H9 (cell line): ENCODE results near the gene EXOC6. TPM values are rescaled to one million over a fixed set of nuclear protein-coding genes. Genes with fewer than 3 reads are reported as not detected.

Experiments used
- DNase-seq: peaks from one replicate; pipeline ENCODE4 v3.0.0-alpha.2; 2017
- H2AFZ ChIP-seq: one replicate; pipeline ENCODE4 v1.6.1; 2013; ENCODE audit warnings: mild to moderate bottlenecking, low read length, control low read depth, moderate library complexity
- H2AK5ac ChIP-seq: 2 replicates; pipeline ENCODE4 v1.6.1; 2013; ENCODE audit warnings: low read length, control low read depth, mixed read lengths; ENCODE audit not compliant: insufficient read length
- H2BK120ac ChIP-seq: one replicate; pipeline ENCODE4 v1.6.1; 2013; ENCODE audit warnings: low read depth, mild to moderate bottlenecking, low read length, control low read depth, inconsistent platforms; ENCODE audit not compliant: poor library complexity, severe bottlenecking
- H2BK12ac ChIP-seq: 2 replicates; pipeline ENCODE4 v1.6.1; 2013; ENCODE audit warnings: low read length, control low read depth, mixed read lengths, low read depth; ENCODE audit not compliant: insufficient read length
- H2BK15ac ChIP-seq: 2 replicates; pipeline ENCODE4 v1.6.1; 2013; ENCODE audit warnings: low read depth, low read length, control low read depth
- H2BK20ac ChIP-seq: one replicate; pipeline ENCODE4 v1.6.1; 2013; ENCODE audit warnings: low read depth, mild to moderate bottlenecking, low read length, control low read depth, inconsistent platforms; ENCODE audit not compliant: poor library complexity, severe bottlenecking
- H2BK5ac ChIP-seq: 2 replicates; pipeline ENCODE4 v1.6.1; 2013; ENCODE audit warnings: low read length, control low read depth, mixed read lengths; ENCODE audit not compliant: insufficient read length
- H3K14ac ChIP-seq: 2 replicates; pipeline ENCODE4 v1.6.1; 2013; ENCODE audit warnings: low read length, control low read depth; ENCODE audit not compliant: insufficient read depth
- H3K18ac ChIP-seq: 2 replicates; pipeline ENCODE4 v1.6.1; 2013; ENCODE audit warnings: low read depth, mild to moderate bottlenecking, mixed read lengths, low read length, control low read depth; ENCODE audit not compliant: insufficient read length
- H3K23ac ChIP-seq: 2 replicates; pipeline ENCODE4 v1.6.1; 2013; ENCODE audit warnings: low read length, control low read depth, mixed read lengths, low read depth; ENCODE audit not compliant: insufficient read length
- H3K23me2 ChIP-seq: 2 replicates; pipeline ENCODE4 v1.6.1; 2013; ENCODE audit warnings: low read depth, mild to moderate bottlenecking, mixed read lengths, low read length, control low read depth; ENCODE audit not compliant: insufficient read length, poor library complexity, severe bottlenecking
- H3K27ac ChIP-seq: 2 replicates; pipeline ENCODE4 v1.5.1; 2013; ENCODE audit warnings: low read length, control low read depth, mixed read lengths, low read depth; ENCODE audit not compliant: insufficient read length
- H3K27me3 ChIP-seq: 2 replicates; pipeline ENCODE4 v1.6.1; 2013; ENCODE audit warnings: low read length, control low read depth, inconsistent platforms; ENCODE audit not compliant: insufficient read depth
- H3K4ac ChIP-seq: 2 replicates; pipeline ENCODE4 v1.6.1; 2013; ENCODE audit warnings: low read depth, mild to moderate bottlenecking, control low read depth, inconsistent platforms, low read length, moderate library complexity
- H3K4me1 ChIP-seq: 2 replicates; pipeline ENCODE4 v1.6.1; 2013; ENCODE audit warnings: low read length, control low read depth, inconsistent platforms; ENCODE audit not compliant: insufficient read depth
- H3K4me2 ChIP-seq: 2 replicates; pipeline ENCODE4 v1.6.1; 2013; ENCODE audit warnings: low read length, control low read depth, mixed read lengths; ENCODE audit not compliant: insufficient read length, insufficient read depth
- H3K56ac ChIP-seq: 2 replicates; pipeline ENCODE4 v1.6.1; 2013; ENCODE audit warnings: low read depth, mild to moderate bottlenecking, mixed read lengths, low read length, control low read depth; ENCODE audit not compliant: insufficient read length
- H3K79me1 ChIP-seq: 2 replicates; pipeline ENCODE4 v1.6.1; 2013; ENCODE audit warnings: low read depth, mild to moderate bottlenecking, moderate library complexity, low read length, control low read depth, inconsistent platforms; ENCODE audit not compliant: insufficient read depth, poor library complexity, severe bottlenecking
- H3K79me2 ChIP-seq: 2 replicates; pipeline ENCODE4 v1.6.1; 2013; ENCODE audit warnings: low read length, control low read depth, inconsistent platforms; ENCODE audit not compliant: insufficient read depth
- H3K9ac ChIP-seq: 2 replicates; pipeline ENCODE4 v1.6.1; 2013; ENCODE audit warnings: low read length, control low read depth, mixed read lengths; ENCODE audit not compliant: insufficient read length; ENCODE audit errors: extremely low read depth
- H3K9me3 ChIP-seq: one replicate; pipeline ENCODE4 v1.6.1; 2013; ENCODE audit warnings: low read depth, low read length, inconsistent platforms; ENCODE audit not compliant: control insufficient read depth
- H3T11ph ChIP-seq: one replicate; pipeline ENCODE4 v1.6.1; 2013; ENCODE audit warnings: mild to moderate bottlenecking, low read length, control low read depth, inconsistent platforms
- H4K20me1 ChIP-seq: one replicate; pipeline ENCODE4 v1.6.1; 2013; ENCODE audit not compliant: control insufficient read depth, insufficient read length, insufficient read depth
- H4K5ac ChIP-seq: 2 replicates; pipeline ENCODE4 v1.6.1; 2013; ENCODE audit warnings: low read depth, mild to moderate bottlenecking, mixed read lengths, low read length, control low read depth; ENCODE audit not compliant: insufficient read length
- H4K8ac ChIP-seq: replicated peaks from 2 replicates; pipeline ENCODE4 v1.6.1; 2013; ENCODE audit warnings: low read length, control low read depth, mixed read lengths, low read depth; ENCODE audit not compliant: insufficient read length
- H4K91ac ChIP-seq: 2 replicates; pipeline ENCODE4 v1.6.1; 2013; ENCODE audit warnings: low read depth, mild to moderate bottlenecking, moderate library complexity, mixed read lengths, low read length, control low read depth; ENCODE audit not compliant: insufficient read length
- H3K27ac Mint-ChIP-seq, 3 experiments: 2 replicates in 2 of 3; 3 replicates in 1 of 3; pipeline ENCODE4 v1.8.0; 2020 to 2021; ENCODE audit warnings: mixed read lengths in 3 of 3, mild to moderate bottlenecking in 1 of 3, moderate library complexity in 1 of 3
- H3K27me3 Mint-ChIP-seq: 2 replicates; pipeline ENCODE4 v1.8.0; 2021; ENCODE audit warnings: low read depth, mild to moderate bottlenecking, moderate library complexity, mixed read lengths
- H3K36me3 Mint-ChIP-seq, 3 experiments: 2 replicates in 2 of 3; 3 replicates in 1 of 3; pipeline ENCODE4 v1.8.0; 2020 to 2021; ENCODE audit warnings: low read depth in 3 of 3, mixed read lengths in 3 of 3; ENCODE audit not compliant: insufficient read depth in 1 of 3
- H3K4me1 Mint-ChIP-seq, 2 experiments: 2 replicates each; pipeline ENCODE4 v1.8.0; 2020; ENCODE audit warnings: mixed read lengths in 2 of 2
- H3K4me3 Mint-ChIP-seq, 2 experiments: 2 replicates in 1 of 2; 3 replicates in 1 of 2; pipeline ENCODE4 v1.8.0; 2020 to 2021; ENCODE audit warnings: mild to moderate bottlenecking in 2 of 2, mixed read lengths in 2 of 2, moderate library complexity in 1 of 2
- H3K9me3 Mint-ChIP-seq, 2 experiments: 2 replicates in 1 of 2; 3 replicates in 1 of 2; pipeline ENCODE4 v1.8.0; 2020; ENCODE audit warnings: mild to moderate bottlenecking in 2 of 2, mixed read lengths in 2 of 2, moderate library complexity in 1 of 2
- WGBS: extraction: QIAGEN DNeasy Blood & Tissue Kit; methylation state at CpG from one replicate; pipeline ENCODE4 v1.1.7; 2013; ENCODE audit warnings: missing lambda C conversion rate, low lambda C conversion rate, mixed read lengths; ENCODE audit not compliant: insufficient read length; ENCODE audit errors: extremely low coverage; 5-methylcytosine and 5-hydroxymethylcytosine counted together
- total RNA-seq: library from RNA; stranded (reverse); gene quantifications from 2 replicates; pipeline ENCODE4 v1.2.1, GENCODE V29; 2021
- TF ChIP-seq, protein P1 (sequence below): fragments of 200-600 bp; sonication (generic); conservative IDR thresholded peaks from 3 replicates; pipeline ENCODE4 v1.8.0; 2021; ENCODE audit warnings: antibody characterized with exemption, mild to moderate bottlenecking

The EXOC6 gene
- total RNA-seq, 1 experiment from 2014 or later, result 9.0 TPM

DNA sequence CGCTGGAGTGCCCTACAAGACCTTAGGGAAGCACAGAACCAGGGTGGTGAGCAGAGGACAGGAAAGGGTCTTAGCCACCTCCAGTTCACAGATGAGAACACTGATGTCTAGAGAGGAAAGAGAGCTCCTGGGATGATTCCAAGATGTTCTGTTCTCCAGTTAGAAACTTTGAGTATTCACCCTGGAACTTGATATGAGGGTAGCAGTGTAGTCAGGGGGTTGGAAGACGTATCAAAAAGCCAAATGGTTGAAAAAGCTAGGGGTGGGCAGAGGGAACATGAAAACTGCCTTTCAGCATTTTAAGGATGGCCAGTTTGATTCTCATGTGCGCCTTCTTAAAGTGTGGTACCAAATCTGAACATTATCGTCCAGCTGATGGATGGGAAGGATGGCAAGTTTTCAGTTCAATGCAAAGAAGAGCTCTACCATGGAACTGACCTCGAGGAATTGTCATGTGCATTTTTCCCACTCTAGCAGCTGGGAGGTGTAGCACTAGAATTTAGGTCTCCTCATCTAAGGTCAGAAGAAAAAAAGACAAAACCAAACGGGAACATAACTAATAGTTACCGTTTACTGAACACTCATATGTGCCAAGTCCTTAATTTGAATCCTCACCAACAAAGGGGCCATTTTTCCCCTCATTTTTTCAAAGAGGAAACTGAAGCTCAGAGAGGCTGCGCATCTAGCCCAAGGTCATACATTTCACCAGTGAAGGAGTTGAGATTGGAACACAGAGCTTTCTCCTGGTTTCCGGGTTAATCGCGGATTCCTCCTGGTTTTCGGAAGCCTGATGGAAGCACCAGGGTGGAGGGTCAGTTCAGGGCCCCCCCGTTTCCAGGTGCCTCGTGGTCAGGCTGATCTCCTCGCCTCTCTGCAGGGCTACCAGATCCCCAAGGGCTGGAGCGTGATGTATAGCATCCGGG is 219.4 kb downstream of the EXOC6 start:
- no peak overlapping the region for H3K9ac ChIP-seq
- H3K4me1 ChIP-seq, result no peaks in the 10 kb centered on the region
- no peak overlapping the region for H3K56ac ChIP-seq
- H2BK120ac ChIP-seq, result no peak overlapping the region
- H2BK20ac ChIP-seq, result no peak overlapping the region
- peaks cover 38 to 58% of the 10 kb centered on the region in 2 experiments for H3K4me1 Mint-ChIP-seq
- no peak overlapping the region for H3K27ac Mint-ChIP-seq
- H3K36me3 Mint-ChIP-seq, result peaks cover 0 to 4% (median 4%) of the 10 kb centered on the region in 3 experiments; a peak in 4 of 7 replicates
- no peak overlapping the region for H3K18ac ChIP-seq
- no peak overlapping the region for H4K5ac ChIP-seq
- no peak overlapping the region for H2AFZ ChIP-seq
- H3T11ph ChIP-seq, result no peak overlapping the region
- H2BK12ac ChIP-seq, result no peak overlapping the region
- DNase-seq, result no peak
- H3K4me2 ChIP-seq, result peak overlapping the region; percentile 37
- peaks cover 98% of the 10 kb centered on the region for H3K27me3 ChIP-seq
- H3K79me1 ChIP-seq, result no peaks in the 10 kb centered on the region
- H4K20me1 ChIP-seq, result no peaks in the 10 kb centered on the region
- H4K8ac ChIP-seq, result no peak overlapping the region
- no peak overlapping the region for H3K27ac ChIP-seq
- H3K4ac ChIP-seq, result no peak overlapping the region
- H2BK5ac ChIP-seq, result no peak overlapping the region
- H3K79me2 ChIP-seq, result no peaks in the 10 kb centered on the region
- TF ChIP-seq, protein P1, sequence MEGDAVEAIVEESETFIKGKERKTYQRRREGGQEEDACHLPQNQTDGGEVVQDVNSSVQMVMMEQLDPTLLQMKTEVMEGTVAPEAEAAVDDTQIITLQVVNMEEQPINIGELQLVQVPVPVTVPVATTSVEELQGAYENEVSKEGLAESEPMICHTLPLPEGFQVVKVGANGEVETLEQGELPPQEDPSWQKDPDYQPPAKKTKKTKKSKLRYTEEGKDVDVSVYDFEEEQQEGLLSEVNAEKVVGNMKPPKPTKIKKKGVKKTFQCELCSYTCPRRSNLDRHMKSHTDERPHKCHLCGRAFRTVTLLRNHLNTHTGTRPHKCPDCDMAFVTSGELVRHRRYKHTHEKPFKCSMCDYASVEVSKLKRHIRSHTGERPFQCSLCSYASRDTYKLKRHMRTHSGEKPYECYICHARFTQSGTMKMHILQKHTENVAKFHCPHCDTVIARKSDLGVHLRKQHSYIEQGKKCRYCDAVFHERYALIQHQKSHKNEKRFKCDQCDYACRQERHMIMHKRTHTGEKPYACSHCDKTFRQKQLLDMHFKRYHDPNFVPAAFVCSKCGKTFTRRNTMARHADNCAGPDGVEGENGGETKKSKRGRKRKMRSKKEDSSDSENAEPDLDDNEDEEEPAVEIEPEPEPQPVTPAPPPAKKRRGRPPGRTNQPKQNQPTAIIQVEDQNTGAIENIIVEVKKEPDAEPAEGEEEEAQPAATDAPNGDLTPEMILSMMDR, result no peak
- H3K4me3 Mint-ChIP-seq, result peak overlapping the region; percentile 56 to 77
- no peak overlapping the region for H3K23ac ChIP-seq
- no peak overlapping the region for H2AK5ac ChIP-seq
- no CpG with 5 or more reads among the region's 17 CpGs for WGBS
- H3K14ac ChIP-seq, result no peak overlapping the region
- peaks cover 3 to 6% of the 10 kb centered on the region in 2 experiments; a peak in 3 of 5 replicates for H3K9me3 Mint-ChIP-seq
- H3K9me3 ChIP-seq, result no peaks in the 10 kb centered on the region
- peaks cover 99% of the 10 kb centered on the region for H3K27me3 Mint-ChIP-seq
- H2BK15ac ChIP-seq, result no peak overlapping the region
- no peak overlapping the region for H4K91ac ChIP-seq
- peaks cover 16% of the 10 kb centered on the region for H3K23me2 ChIP-seq
